ENCODE measurements around the gene FOXJ2.
A peak's percentile ranks its signal among the peaks of the same experiment; 100 is the strongest.
"Not testable (repeated sequence)": the region's sequence is repeated elsewhere in the genome, so short reads cannot be mapped to it uniquely, and the experiment has no call there.

Gene FOXJ2

DNA sequence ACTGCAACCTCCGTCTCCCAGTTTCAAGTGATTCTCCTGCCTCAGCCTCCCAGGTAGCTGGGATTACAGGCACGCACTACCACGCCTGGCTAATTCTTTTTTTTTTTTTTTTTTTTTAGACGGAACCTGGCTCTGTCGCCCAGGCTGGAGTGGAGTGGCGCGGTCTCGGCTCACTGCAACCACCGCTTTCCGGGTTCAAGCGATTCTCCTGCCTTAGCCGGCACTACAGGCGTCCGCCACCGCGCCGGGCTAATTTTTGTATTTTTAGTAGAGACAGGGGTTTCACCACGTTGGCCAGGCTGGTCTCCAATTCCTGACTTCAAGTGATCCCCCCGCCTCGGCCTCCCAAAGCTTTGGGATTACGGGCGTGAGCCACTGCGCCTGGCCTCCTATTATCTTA lies 1.5 kb upstream of the FOXJ2 start:
- not testable (repeated sequence) for DNase-seq

DNA sequence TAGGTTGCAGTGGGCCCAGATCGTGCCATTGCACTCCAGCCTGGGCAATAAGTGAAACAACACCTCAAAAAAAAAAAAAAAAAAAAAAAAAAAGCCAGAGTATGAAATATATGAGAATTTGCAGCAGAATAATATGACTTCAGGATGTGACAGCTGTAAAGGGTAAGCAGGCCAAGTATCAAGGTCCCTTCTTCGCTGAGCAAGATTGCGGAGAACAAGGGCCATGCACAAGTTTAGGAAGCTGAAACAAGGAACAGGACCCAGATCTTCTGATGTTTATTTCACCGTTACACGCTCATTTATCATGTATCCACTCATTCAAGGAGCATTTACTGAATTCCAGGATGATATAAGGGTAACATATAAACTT lies 659 bp upstream of the FOXJ2 start:
- no peak for DNase-seq

DNA sequence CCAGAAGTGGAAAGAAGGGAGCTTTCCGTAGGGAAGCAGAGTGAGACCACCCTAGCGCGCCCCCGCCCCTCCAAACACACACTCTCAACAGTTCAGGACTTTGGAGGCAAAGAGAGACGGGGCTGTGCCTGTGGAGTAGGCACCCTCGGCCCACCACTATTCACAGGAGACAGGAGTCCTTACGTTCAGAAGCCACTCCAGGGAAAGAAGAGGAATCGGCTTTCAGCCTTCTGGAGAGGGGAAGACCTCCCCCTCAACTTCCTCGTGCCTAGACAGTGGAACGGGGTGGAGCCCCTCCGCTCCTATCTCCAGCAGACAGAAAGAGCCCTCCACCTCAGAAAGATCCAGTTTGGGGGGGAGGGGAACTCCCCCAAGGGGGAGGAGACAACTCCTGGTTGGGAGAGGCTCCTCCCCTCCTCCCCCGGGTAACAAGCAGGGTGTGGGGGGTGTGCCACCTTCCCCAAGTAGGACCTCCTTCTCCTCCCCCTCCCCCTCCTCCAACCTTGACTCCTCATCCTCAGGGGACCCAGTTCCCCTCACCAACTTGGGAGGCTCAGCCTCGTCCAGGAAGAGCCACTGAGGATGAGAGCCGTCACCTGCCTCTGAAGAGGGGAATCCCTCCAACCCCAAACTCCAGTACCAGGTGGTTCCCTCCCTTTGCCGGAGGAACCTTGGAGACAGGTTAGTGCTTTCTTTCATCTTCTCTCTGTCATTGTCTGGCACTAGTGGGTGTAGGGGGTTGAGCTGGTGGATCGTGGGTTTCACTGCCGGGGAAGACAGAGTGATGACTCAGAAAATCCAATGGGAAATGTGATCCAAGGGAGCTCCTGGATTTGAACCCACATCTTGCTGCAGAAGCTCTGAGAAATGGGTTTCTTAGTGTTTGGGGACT lies 883 bp downstream of the FOXJ2 start:
- DNase-seq: peak; percentile 26

DNA sequence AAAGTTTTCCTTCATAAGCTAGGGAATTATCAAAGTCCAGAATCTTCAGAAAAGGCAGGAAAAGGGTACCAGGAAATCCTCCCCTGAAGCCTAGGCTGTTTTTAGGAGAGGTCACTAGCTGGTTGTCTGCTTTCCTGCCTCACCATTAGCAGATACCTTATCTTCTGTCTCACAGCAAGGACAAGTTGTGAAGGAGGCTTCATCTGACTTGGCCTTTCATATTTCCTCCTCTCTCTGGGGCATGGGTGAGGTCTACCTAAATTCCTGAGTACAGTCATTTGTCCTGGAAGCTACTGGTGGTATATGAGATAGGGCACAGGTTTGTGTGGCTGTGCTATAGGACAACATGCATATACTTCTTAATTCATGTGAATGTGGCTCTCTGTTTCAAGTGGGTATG lies 2.3 kb downstream of the FOXJ2 start:
- no peak for DNase-seq

DNA sequence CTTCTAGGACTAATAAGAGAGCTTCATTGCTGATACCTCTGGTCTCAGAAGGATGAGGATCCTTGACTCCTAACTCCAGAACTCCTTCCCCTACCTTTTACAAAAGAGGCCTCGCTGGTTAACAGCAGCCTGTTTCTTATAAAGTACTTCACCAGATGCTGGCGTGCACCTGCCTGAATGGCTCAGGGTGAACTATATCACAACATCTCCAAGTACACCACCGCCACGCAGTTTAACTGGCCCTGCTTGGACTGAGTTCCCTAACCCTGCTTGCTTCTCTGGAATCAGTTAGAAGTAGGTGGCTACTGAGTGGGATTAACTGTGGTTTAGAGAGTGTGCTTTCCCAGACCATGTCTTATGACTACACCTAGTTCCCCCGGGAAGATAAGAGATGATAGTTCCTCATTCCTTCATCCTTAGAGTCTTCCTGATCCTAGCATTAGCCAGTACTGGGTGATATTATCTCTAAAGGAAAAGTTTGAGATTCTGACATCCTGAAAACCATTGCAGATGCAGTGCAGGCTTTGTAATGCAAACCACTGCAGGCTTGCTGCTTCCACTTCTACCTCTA lies 3.0 kb downstream of the FOXJ2 start:
- no peak for DNase-seq

DNA sequence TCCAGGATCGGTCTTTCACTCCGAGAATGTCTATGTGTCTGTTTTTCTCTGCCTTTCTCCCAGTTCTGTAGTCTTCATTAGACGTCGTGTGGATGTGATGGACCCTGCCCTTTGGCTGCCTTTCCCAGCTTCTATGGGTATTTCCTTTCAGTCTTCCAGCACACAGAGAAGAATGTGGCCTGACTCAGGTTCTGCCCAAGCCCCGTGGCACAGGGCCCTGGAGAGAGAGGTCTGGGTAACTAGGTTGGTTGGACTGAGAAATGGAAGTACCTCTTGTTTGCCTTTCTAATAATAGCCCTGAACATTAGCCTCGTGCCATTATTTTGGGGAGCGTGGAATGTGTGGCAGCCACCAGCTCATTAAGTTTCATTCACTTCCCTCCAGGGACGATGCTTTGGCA lies 3.8 kb downstream of the FOXJ2 start:
- no peak for DNase-seq

DNA sequence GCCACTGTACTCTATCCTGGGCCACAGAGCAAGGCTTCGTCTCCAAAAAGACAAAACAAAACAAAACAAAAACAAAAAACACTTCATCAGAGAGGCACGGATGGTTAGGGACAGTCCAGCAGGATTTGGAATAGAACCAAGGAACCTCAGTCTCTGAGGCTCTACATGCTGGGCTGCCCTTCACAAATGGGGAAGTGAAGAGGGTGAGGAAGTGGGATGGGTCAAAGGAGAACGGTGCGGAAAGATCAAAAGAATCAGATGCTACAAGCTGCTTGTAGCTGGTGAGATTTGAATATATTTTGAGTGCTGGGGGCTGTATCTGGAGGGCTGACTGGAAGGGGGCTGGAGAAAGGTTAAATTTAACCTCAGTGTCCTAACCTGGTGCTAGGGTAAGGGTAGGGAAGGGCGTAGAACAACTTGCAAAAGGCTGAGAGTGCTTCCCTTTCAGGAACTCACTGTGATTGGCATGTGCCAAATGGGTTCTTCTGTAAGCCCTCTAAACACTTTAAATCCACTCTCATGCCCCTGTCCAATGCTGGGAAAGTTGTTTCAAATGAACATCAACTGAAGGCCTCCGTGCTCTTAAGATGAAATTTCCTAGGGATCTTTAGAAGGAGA lies 4.6 kb downstream of the FOXJ2 start:
- no peak for DNase-seq

DNA sequence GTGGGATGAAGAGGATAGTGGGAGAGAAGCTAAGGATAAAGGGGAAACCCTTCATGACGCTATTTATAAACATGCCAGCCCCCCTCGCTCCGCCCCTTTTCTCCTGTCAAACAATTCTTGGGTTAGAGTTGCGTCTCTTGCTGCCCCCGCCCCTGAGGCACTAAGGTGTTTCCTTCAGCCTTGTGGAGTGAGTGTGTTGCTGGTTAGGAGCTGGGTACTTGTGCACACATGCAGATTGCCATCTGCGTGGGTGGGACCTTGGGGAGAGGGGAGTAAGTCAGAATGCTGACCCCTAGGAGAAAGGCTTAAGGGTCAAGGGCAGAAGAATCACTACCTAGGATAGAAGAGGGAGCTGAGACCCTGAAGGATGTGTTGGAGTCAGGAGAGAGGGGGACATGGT lies 5.4 kb downstream of the FOXJ2 start:
- DNase-seq: no peak

DNA sequence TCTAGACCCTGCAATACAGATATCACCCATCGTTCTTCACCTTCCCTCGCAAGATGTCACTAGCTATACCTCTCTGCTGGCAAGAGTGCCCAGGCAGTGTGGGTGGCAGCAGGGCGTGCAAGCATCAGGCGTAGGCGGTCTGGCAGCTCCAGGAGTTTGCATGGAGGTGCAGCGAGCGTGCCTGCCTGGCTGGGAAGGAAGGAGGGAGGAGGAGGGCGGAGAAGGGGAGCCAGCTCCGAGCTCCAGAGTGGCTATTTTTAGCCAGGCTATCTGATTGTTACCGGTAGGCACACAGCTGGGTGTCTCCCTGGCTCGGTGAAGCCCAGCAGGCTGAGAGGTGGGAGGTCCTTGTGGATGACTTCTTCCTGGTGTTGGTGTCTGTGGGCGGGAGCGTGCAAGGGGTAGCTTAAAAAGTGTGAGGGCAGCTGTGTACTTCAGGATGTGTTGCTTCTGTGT lies 6.2 kb downstream of the FOXJ2 start:
- DNase-seq: no peak

DNA sequence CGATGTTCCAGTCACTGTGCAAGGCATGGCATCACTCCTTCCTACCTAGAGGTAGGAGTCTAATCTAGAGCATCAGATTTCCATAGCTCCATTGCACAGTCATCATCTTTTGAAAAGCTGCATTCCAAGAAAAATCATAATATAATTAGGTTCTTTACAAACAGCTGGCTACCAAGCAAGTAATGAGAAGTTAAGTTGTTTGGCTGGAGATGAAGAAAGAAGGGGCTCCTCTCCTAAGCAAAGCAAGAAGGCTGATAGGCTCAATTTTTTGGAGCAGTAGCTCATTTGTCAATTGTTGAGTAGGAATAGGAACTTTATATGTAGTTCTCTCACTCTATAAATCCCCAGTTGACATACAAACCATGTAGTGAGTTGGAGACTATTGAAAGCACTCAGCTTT lies 8.3 kb downstream of the FOXJ2 start:
- DNase-seq: no peak

DNA sequence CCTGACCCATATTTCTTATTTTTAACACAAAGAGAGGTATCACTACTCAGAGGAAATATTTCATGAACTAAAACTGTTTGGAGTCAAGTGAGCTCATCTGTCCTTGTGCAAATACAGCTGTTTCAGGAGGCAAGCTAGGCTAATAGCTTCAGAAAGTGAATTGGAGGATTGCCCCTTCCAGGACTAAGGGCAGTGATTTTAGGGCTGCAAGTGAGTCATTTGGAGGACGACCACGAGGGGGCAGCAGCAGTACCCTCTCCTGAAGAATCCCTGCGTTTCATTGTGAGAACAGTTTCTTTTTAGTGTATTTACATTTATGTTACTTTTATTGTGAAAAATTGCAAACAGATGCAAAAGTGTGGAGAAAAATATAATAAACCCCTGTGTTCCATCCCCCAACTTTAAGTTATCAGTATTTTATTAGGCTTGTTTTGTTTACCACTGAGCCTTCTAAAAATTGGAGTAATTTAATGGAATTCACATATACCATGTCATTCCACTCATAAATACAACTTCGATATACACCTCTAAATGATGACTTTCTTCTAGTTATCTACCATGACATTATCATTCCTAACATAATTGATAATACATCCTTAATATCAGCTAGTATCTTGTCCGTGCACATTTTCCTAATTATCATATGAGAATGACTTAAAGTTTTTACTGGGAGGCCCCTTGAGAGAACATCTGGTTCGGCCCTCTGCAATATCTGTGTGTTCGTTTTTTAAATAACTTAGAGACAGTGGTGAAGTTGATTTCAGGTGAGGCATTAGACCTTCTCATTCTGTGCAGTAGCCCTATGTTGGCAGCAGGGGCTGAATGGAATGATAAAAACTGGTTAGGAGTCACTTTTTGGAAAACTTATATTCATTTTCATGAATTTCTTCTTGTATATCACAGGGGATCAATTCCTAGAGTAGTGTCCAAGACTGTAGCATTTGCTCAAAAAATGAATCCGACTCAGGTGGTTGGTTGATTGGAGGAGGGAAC lies 13.7 kb downstream of the FOXJ2 start:
- peak; percentile 85 for DNase-seq

DNA sequence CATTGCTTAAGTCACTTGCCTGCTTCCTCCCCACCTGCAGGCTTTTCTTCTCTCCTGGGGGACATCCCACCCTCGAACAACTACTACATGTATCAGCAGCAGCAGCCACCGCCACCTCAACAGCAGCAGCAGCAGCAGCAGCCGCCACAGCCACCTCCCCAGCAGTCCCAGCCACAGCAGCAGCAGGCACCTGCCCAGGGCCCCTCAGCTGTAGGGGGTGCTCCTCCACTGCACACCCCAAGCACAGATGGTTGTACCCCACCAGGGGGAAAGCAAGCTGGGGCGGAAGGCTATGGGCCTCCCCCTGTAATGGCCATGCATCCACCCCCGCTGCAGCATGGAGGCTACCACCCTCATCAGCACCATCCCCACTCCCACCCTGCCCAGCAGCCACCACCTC lies 15.3 kb downstream of the FOXJ2 start:
- no peak for DNase-seq

DNA sequence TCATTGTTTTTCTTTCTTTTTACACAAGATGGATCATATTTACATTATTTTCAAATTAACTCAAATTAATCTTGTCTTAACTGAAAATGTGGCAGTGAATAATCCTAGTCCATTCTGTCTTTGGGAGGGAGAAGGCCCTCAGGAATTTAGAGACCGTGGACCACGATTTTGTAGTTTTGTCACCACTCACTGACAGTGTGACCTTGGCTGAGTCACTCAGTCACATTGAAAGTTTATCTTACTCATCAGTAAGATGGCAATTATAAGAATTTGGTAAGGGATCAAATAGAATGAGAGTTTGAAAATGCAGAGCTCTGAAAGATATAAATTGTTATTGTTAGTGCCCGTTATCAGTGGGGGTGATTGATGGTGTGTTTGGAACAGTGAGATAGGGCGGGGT lies 16.4 kb downstream of the FOXJ2 start:
- no peak for DNase-seq

DNA sequence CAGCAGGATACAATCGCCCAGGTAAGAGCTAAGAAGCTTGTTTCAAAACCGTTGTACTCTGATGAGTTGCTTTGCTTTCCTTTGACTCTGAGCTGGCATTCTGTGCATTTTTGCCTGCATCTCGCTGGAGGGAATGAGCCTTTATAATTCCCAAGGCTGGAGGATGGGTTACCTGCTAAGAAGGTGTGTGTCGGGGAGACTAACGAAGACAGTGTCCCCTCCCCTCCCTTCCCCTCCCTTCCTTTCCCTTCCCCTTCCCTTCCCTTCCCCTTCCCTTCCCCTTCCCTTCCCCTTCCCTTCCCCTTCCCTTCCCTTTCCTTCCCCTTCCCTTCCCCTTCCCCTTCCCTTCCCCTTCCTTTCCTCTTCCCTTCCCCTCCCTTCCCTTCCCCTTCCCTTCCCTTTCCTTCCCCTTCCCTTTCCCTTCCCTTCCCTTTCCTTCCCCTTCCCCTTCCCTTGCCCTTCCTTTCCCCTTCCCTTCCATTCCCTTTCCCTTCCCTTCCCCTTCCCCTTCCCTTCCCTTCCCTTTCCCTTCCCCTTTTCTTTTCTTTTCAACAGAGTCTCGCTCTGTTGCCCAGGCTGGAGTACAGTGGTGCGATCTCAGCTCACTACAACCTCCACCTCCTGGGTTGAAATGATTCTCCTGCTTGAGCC lies 18.2 kb downstream of the FOXJ2 start:
- DNase-seq: no peak

DNA sequence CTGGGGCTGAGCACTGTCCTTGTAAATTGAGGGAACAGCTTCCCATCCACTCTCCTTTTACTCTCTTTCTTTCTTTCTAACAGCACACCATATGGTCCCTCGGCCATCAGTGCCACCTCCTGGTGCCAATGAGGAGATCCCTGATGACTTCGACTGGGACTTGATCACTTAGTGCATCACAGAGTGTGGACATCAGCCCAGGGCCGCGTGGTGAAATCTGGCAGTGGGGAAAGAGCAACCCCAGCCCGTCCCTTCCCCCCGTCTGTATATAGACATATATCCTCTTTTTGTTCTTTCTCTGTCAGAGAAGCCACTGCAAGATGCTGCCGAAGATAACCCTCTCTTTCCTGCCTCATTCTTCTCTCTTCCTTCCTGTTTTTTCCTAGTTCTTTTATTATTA lies 20.2 kb downstream of the FOXJ2 start:
- DNase-seq: no peak

DNA sequence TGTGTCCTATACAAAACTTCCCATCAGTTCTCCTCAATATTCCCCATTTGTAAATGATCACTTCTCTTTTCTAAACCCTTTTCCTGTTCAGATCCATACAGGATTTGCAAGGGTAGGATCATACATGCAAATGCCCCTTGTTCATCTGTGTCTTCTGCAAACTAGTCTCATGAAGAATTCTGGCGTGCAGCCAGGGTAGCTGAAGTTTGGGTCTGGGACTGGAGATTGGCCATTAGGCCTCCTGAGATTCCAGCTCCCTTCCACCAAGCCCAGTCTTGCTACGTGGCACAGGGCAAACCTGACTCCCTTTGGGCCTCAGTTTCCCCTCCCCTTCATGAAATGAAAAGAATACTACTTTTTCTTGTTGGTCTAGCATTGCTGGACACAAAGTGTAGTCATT lies 22.3 kb downstream of the FOXJ2 start:
- DNase-seq: no peak

DNA sequence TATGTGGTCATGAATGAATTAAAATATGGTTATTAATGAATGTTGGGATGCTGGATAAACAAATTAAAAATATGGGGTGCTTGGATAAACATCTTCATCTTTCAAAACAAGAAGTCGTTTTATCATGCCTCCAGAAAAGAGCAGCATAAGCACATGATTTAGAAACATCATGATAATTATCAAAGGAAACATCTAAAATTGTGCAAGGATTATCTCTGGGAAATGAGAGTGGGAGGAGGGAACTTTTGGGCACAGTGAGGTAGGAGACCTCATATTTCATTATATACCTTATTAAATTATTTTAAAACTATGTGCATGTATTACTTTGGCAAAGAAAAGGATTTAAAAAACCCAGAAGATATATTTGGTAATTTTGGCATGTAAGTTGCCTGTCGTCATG lies 24.8 kb downstream of the FOXJ2 start:
- no peak for DNase-seq

DNA sequence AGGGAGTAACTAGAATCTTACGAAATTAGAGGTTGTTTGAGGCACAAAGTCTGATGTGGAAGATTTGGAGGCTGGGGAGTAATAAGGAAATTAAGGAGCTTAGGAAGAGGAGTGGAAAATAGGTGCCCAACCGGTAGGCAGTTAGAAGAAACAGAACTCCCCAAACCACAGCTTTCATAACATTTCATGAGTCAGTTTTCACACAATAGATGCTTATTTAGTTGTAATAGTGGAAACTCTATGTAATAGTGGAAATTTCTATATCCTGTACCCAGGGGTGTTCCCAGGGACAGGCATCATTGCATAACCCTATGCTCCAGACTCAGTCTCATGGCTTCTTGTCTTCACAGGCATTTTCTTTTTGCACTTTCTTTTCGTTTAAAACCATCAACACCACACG lies 25.3 kb downstream of the FOXJ2 start:
- no peak for DNase-seq

DNA sequence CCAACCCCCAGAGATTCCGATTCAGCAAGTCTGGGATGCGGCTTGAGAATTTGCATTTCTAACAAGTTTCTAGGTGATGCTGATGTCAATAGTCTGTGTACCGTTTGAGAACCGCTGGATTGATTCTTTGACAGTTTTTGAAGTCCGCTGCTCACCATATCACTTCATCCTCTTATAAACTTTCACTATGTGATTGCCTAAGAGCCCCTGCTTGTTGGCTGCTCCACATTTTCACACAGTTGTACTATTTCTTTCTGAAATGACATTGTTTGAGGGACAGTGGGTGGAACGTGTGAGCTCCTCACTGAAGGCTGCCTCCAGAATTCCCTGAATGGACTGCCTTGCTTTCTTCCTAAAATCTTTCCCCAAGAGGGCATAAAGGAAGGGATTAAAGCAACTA lies 26.0 kb downstream of the FOXJ2 start:
- DNase-seq: no peak

DNA sequence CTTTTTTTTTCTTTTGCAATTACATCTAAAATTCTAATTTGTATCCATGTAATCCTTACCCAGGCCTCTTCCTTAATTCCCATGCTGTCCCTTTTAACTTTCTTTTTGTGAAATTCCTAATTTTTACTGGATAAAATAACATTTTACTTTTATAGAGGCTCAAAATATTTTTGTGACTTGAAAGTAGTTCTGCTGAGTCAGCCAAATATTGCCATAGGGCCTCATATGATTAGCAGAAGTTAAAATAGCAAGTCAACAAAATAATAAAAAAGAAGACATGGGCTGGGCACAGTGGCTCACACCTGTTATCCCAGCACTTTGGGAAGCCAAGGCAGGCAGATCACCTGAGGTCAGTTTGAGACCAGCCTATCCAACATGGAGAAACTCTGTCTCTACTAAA lies 31.6 kb downstream of the FOXJ2 start:
- no peak for DNase-seq

DNA sequence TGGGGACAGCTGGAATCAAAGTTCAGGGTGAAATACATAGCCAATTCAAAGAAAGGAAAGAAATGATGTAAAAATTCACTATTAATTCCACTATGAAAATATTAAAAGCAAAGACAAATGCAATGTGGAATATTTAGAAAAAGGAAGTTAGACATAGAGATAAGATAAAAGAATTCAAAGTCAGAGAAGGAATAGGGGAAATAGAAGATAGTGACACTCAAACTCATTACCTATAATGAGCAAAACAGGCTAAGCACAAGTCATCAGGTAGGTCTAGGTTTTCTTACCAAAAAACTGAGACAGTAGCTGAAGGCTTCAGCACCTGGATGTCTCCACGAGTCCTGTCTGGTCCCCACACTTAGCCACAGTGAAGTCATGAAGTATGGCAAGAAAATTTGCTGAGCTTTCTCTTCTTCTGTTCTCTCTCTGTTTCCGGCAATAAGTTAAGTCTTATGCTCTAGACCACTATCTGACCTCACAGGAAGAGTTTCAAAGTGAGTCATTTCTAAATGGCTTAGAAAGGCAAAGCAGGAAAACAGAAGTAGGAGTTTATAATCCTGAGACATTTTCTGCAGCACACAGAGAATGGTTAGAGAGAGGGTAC lies 33.6 kb downstream of the FOXJ2 start, which contains the start of gene C3AR1:
Gene C3AR1, minus strand, starts transcription at position 369 of the 604 bp plus-strand sequence. CDS start 6,174 bp downstream, outside the sequence.
- DNase-seq: peak; percentile 41

DNA sequence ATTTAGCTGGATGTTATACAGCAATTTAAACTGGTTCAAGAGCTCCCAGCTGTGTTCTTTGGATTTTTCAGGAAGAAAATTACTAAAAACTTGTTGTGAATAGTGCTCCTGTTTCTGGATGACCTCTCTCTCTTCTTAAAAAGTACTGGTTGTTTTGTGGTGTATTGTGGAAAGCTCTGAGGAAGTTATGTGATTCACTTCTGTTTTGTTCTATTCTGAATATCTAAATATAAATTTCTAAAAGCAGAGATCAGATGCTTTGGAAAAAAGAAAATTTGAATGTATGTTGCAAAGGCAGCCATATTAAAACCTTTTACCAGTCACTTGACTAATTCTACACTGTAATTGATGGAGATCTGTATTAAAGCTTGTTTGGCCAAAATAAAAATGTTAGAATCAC lies 37.1 kb downstream of the FOXJ2 start:
- DNase-seq: no peak
